NT2/D1 (cell line): ENCODE measurements around the gene VTI1A.

Source experiments
- YY1 ChIP-seq: IDR thresholded peaks from 2 replicates; pipeline ENCODE4 v1.6.1; 2011; ENCODE audit not compliant: insufficient read length, insufficient read depth
- ZNF274 ChIP-seq: IDR thresholded peaks from 2 replicates; pipeline ENCODE4 v1.6.1; 2011; ENCODE audit warnings: mild to moderate bottlenecking, low read depth, low read length

GRCh38 chr10:112441520-112441919, 5.5 kb upstream of the VTI1A start:
- TF ChIP-seq YY1 (no peak), ZNF274 (no peak)
